Tibial nerve (tissue), 4 donors: ENCODE data around the gene MYG1. TPM values are rescaled to one million over a fixed set of nuclear protein-coding genes. Genes with fewer than 3 reads are reported as not detected.

Experiments used
- DNase-seq, 2 donors: peaks; one replicate each; pipeline ENCODE4 v3.0.0-alpha.2; 2019; ENCODE audit warnings: low spot score in 2 of 2
- H3K27ac ChIP-seq, 4 donors: fragments of 200-600 bp; sonication (generic) in 3 of 4; one replicate each; pipeline ENCODE4 v1.5.1; 2017 to 2019; ENCODE audit warnings: mild to moderate bottlenecking in 1 of 4
- H3K27me3 ChIP-seq, 2 donors: fragments of 200-600 bp; sonication (generic) in 1 of 2; one replicate each; pipeline versions ENCODE4 v1.5.1 to v1.6.0; 2017 to 2019
- H3K36me3 ChIP-seq, 3 donors: fragments of 200-600 bp; sonication (generic); one replicate each; pipeline ENCODE4 v1.5.1; 2018 to 2019
- H3K4me1 ChIP-seq, 4 donors: fragments of 200-600 bp; sonication (generic) in 3 of 4; one replicate each; pipeline ENCODE4 v1.5.1; 2017 to 2019
- H3K4me3 ChIP-seq, 4 donors: fragments of 200-600 bp; sonication (generic) in 3 of 4; one replicate each; pipeline ENCODE4 v1.5.1; 2017 to 2019; ENCODE audit warnings: mild to moderate bottlenecking in 1 of 4, moderate library complexity in 1 of 4
- H3K9me3 ChIP-seq, 4 donors: fragments of 200-600 bp; sonication (generic) in 3 of 4; one replicate each; pipeline ENCODE4 v1.5.1; 2017 to 2019
- EP300 ChIP-seq, 2 donors: sonication (generic); formaldehyde crosslinking; IDR thresholded peaks; one replicate each; pipeline ENCODE4 v1.6.1; 2017; ENCODE audit warnings: antibody characterized with exemption in 2 of 2, mild to moderate bottlenecking in 1 of 2
- POLR2A ChIP-seq, 2 donors: fragments of 450-650 bp; IDR thresholded peaks; one replicate each; pipeline ENCODE4 v1.6.1; 2017; ENCODE audit warnings: antibody characterized with exemption in 2 of 2, mild to moderate bottlenecking in 2 of 2, moderate library complexity in 2 of 2
- WGBS, 2 donors: methylation state at CpG; one replicate each; pipeline ENCODE4 v1.1.5; 2018; 5-methylcytosine and 5-hydroxymethylcytosine counted together
- total RNA-seq, 4 donors: library from RNA; depleted of rRNA; stranded (reverse); fragments of >200 nt; gene quantifications; one replicate each; pipeline ENCODE4 v1.1.0, GENCODE V29; 2016
- TF ChIP-seq, protein P1 (sequence below), 5 experiments: fragments of 200-600 bp in 3 of 5; fragments of 450-650 bp in 2 of 5; sonication (generic) in 3 of 5; IDR thresholded peaks; one replicate each; pipeline ENCODE4 v1.5.1; 2016 to 2019; ENCODE audit warnings: antibody characterized with exemption in 5 of 5, mild to moderate bottlenecking in 3 of 5, moderate library complexity in 2 of 5

MYG1 gene
- total RNA-seq, 4 donors from 2014 or later = 49.2 to 82.8 (median 54.3) TPM

DNA sequence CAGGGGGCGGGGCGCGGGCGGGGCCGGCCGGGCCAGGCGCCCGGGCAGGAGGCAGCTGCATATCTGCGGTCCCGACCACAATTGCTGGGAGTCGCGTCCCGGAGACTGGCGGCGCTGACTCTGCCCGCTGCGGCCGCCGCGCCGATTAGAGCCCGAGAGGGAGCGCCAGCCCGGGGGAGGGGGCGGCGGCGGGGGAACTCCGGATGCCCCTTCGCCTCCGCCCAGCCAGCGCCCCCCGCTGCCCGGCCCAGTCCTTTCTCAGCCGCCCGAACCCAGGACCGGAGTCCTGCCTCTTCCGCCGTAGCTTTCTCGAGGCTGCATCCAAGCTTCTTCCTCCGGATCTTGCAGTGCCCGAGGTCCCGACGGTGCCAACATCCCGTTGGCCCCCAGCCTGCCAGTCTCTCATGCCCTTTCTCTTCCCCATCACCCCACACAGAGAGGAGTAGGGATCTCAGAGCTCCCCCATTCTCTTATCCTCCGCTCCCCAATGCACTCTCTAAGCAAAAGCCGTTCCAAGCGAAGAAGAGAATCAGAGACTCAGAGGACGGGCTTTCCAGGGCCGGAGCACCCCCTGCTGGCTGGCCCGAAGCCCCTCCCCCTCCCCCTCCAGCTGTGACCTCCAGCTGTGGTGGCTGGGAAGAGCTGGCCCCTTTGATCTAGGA is 45.5 kb downstream of the MYG1 start:
- Histone ChIP-seq H3K27me3 (no peaks in the 10 kb centered on the region), H3K36me3 (no peaks in the 10 kb centered on the region), H3K4me3 (peak overlapping the region; percentile 83 to 94 (median 87)), H3K4me1 (peaks cover 0 to 20% (median 7%) of the 10 kb centered on the region in 4 donors), H3K9me3 (no peaks in the 10 kb centered on the region), H3K27ac (peak overlapping the region; percentile 88 to 96 (median 94))
- peak; percentile 62 to 76 for DNase-seq
- TF ChIP-seq POLR2A (IDR thresholded peaks at IDR 0.05) (peak in 1 of 2 donors; percentile 44), EP300 (IDR thresholded peaks at IDR 0.05) (peak in 1 of 2 donors; percentile 76)
- TF ChIP-seq, protein P1, sequence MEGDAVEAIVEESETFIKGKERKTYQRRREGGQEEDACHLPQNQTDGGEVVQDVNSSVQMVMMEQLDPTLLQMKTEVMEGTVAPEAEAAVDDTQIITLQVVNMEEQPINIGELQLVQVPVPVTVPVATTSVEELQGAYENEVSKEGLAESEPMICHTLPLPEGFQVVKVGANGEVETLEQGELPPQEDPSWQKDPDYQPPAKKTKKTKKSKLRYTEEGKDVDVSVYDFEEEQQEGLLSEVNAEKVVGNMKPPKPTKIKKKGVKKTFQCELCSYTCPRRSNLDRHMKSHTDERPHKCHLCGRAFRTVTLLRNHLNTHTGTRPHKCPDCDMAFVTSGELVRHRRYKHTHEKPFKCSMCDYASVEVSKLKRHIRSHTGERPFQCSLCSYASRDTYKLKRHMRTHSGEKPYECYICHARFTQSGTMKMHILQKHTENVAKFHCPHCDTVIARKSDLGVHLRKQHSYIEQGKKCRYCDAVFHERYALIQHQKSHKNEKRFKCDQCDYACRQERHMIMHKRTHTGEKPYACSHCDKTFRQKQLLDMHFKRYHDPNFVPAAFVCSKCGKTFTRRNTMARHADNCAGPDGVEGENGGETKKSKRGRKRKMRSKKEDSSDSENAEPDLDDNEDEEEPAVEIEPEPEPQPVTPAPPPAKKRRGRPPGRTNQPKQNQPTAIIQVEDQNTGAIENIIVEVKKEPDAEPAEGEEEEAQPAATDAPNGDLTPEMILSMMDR (IDR thresholded peaks at IDR 0.05) = peak; percentile 78 to 92 (median 83)
- 0 to 1% methylated on average over 18 to 30 of the region's 50 CpGs for WGBS, 2 donors

DNA sequence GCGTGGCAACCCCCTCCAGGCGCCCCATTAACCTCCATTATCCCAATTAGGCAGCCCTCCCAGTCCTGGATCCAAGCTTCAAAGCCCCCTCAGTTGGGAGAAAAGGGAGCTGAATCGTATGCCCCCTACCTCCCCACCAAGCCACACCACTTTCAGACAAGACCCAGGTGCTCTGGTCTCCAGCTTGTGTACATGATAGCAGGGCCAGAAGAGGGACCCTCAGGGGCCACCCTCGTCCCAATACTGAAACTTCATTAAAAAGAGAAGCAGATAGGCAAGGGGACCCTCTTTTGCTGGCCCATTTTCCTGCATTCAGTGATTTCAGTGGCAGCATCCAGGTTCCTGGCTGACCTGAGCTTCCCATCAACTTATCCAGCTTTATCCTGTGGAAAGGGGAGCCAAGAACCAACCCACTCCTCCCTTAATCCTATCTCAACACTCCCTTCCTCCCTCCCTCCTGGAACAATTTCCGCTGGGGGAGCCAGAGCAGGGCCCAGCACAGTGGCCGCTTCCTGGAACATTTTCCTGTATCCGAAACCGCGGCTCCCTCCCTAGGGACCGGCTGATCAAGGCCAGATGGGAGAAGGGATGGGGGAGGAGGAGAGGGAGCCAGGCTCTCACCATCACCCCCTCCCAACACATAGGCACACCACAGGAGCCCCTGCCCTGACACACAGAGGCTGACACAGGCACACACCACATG is 46.1 kb downstream of the MYG1 start:
- Histone ChIP-seq H3K27ac (peak overlapping the region; percentile 88 to 96 (median 94)), H3K4me3 (peak overlapping the region in 3 of 4 donors; percentile 83 to 94 (median 90)), H3K36me3 (no peaks in the 10 kb centered on the region), H3K4me1 (peaks cover 0 to 20% (median 7%) of the 10 kb centered on the region in 4 donors), H3K27me3 (no peaks in the 10 kb centered on the region), H3K9me3 (no peaks in the 10 kb centered on the region)
- no peak for TF ChIP-seq POLR2A (IDR thresholded peaks at IDR 0.05)
- TF ChIP-seq, protein P1 (IDR thresholded peaks at IDR 0.05) = peak in 1 of 5 experiments; percentile 8
- no peak for DNase-seq
- 23 to 25% methylated on average over 10 of the region's 10 CpGs for WGBS, 2 donors

DNA sequence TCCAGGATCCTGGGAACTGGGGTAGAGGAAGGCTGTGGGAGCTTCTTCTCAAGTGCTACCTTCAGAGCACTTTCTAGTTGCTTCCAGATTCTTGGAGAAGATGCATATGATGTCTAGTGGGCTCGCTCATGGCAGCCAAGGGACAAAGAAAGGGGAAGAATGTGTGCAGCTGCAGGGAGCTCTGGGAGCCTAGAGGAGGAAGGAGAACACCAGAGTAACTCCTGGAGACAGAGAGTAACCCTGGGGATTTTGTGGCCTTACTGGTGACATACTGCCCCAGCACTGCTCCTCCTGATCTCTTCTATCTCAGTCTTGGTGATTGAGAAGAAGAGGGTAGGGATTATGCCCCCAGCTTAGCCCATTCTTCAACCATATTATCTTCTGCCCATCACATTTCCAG is 47.0 kb downstream of the MYG1 start:
- Histone ChIP-seq H3K27me3 (no peaks in the 10 kb centered on the region), H3K9me3 (no peaks in the 10 kb centered on the region)
- WGBS, 2 donors = 87% methylated on average over 1 of the region's 1 CpG

DNA sequence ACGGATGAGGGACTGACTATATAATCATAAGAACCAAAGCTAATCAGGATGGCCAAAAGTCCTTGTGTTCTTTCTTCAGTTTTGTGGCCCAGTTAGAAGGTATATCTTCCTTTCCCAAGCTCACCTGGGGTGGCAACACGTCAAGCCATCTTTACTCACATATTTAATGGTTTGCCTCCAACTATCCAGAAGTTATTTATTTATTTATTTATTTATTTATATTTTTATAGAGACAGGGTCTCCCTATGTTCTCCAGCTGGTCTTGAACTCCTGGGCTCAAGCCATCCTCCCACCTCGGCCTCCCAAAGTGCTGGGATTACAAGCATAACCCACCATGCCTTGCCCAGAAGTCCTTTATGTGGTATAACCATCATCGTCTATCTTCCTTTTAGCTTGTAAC is 48.4 kb downstream of the MYG1 start:
- no peak overlapping the region for H3K27ac ChIP-seq
- WGBS, 2 donors = 90 to 91% methylated on average over 4 of the region's 4 CpGs
- TF ChIP-seq EP300 (IDR thresholded peaks at IDR 0.05) (no peak), POLR2A (IDR thresholded peaks at IDR 0.05) (no peak)
- TF ChIP-seq, protein P1 (IDR thresholded peaks at IDR 0.05) = no peak
- DNase-seq = no peak
- peaks cover 0 to 27% (median 7%) of the 10 kb centered on the region in 4 donors for H3K4me1 ChIP-seq
- H3K9me3 ChIP-seq = no peaks in the 10 kb centered on the region
- H3K27me3 ChIP-seq = no peaks in the 10 kb centered on the region
- no peaks in the 10 kb centered on the region for H3K36me3 ChIP-seq
- no peak overlapping the region for H3K4me3 ChIP-seq

More for the DNA sequence above, 47.0 kb downstream of the MYG1 start:
- TF ChIP-seq, protein P1 (IDR thresholded peaks at IDR 0.05) = no peak
- TF ChIP-seq EP300 (IDR thresholded peaks at IDR 0.05) (no peak), POLR2A (IDR thresholded peaks at IDR 0.05) (no peak)
- no peak for DNase-seq
- Histone ChIP-seq H3K27ac (peak overlapping the region in 3 of 4 donors; percentile 88 to 96 (median 96)), H3K36me3 (no peaks in the 10 kb centered on the region), H3K4me3 (no peak overlapping the region), H3K4me1 (peaks cover 0 to 20% (median 7%) of the 10 kb centered on the region in 4 donors)
